IMR-90 (cell line): ENCODE data around the gene XPR1. TPM values are rescaled to one million over a fixed set of nuclear protein-coding genes. Genes with fewer than 3 reads are reported as not detected.

Experiments
- ATAC-seq: fragments of 200-7000 bp; cut with Tn5 transposase; 2 replicates; pipeline ENCODE4 v1.9.1; 2020; ENCODE audit warnings: low read depth, mild to moderate bottlenecking, moderate library complexity
- BruUV-seq: library from RNA; stranded (reverse); fragments of 400-500 nt; replicated peaks from 2 replicates; lab custom pipeline; 2021; lab: Mats Ljungman, UMichigan
- CTCF ChIA-PET: fragments of 300-600 bp; formaldehyde crosslinking; extraction: SDS; loops from one replicate; lab custom pipeline; 2021; ENCODE audit warnings: antibody characterized with exemption; lab: Yijun Ruan, JAX
- POLR2A ChIA-PET: fragments of 300-600 bp; sonication (Branson Sonifier 250); formaldehyde crosslinking; loops from one replicate; lab custom pipeline; 2022; ENCODE audit warnings: antibody characterized with exemption; ENCODE audit not compliant: unreplicated experiment; lab: Charles Lee
- DNase-seq: peaks from one replicate; pipeline ENCODE4 v3.0.0; 2013
- H2AFZ ChIP-seq: replicated peaks from 2 replicates; pipeline ENCODE3; 2013; ENCODE audit warnings: low read length, mild to moderate bottlenecking; ENCODE audit not compliant: poor library complexity
- H2AK5ac ChIP-seq: 2 replicates; pipeline ENCODE4 v1.6.1; 2013; ENCODE audit warnings: low read depth, low read length, inconsistent platforms
- H2AK9ac ChIP-seq: replicated peaks from 2 replicates; pipeline ENCODE3; 2013; ENCODE audit warnings: mild to moderate bottlenecking, low read depth, low read length, moderate library complexity; ENCODE audit not compliant: poor library complexity
- H2BK120ac ChIP-seq: 2 replicates; pipeline ENCODE4 v1.6.1; 2013; ENCODE audit warnings: low read depth, low read length, inconsistent platforms
- H2BK15ac ChIP-seq: 3 replicates; pipeline ENCODE4 v1.6.1; 2013; ENCODE audit warnings: low read depth, low read length, inconsistent platforms
- H2BK20ac ChIP-seq: 2 replicates; pipeline ENCODE4 v1.6.1; 2013; ENCODE audit warnings: low read depth, mild to moderate bottlenecking, inconsistent platforms, low read length, moderate library complexity
- H2BK5ac ChIP-seq: 2 replicates; pipeline ENCODE4 v1.6.1; 2013; ENCODE audit warnings: mild to moderate bottlenecking, low read depth, low read length, inconsistent platforms; ENCODE audit not compliant: poor library complexity, severe bottlenecking
- H3K14ac ChIP-seq: replicated peaks from 2 replicates; pipeline ENCODE4 v1.6.1; 2013; ENCODE audit warnings: low read depth, low read length, inconsistent platforms
- H3K18ac ChIP-seq: 2 replicates; pipeline ENCODE4 v1.6.1; 2013; ENCODE audit warnings: low read depth, low read length, control low read depth
- H3K23ac ChIP-seq: 2 replicates; pipeline ENCODE4 v1.6.1; 2013; ENCODE audit warnings: low read depth, low read length, inconsistent platforms
- H3K27ac ChIP-seq: 2 replicates; pipeline ENCODE4 v1.5.1; 2013; ENCODE audit warnings: mild to moderate bottlenecking, control low read depth, low read length; ENCODE audit not compliant: insufficient read depth
- H3K27me3 ChIP-seq: 2 replicates; pipeline ENCODE4 v1.6.1; 2013; ENCODE audit warnings: low read length; ENCODE audit not compliant: control insufficient read depth, insufficient read depth
- H3K36me3 ChIP-seq: 2 replicates; pipeline ENCODE4 v1.6.1; 2013; ENCODE audit warnings: low read length, mixed read lengths; ENCODE audit not compliant: control insufficient read depth, insufficient read depth
- H3K4ac ChIP-seq: 2 replicates; pipeline ENCODE4 v1.6.1; 2013; ENCODE audit warnings: low read depth, low read length, inconsistent platforms
- H3K4me1 ChIP-seq: 2 replicates; pipeline ENCODE4 v1.6.1; 2013; ENCODE audit warnings: low read length, mixed read lengths; ENCODE audit not compliant: control insufficient read depth, insufficient read depth
- H3K4me2 ChIP-seq: 2 replicates; pipeline ENCODE4 v1.6.1; 2013; ENCODE audit warnings: low read depth, mild to moderate bottlenecking, control low read depth, low read length, moderate library complexity
- H3K4me3 ChIP-seq: 2 replicates; pipeline ENCODE4 v1.5.1; 2013; ENCODE audit warnings: low read depth, mild to moderate bottlenecking, control low read depth, low read length, moderate library complexity; ENCODE audit not compliant: insufficient read depth
- H3K56ac ChIP-seq: 2 replicates; pipeline ENCODE4 v1.6.1; 2013; ENCODE audit warnings: low read length, inconsistent platforms; ENCODE audit not compliant: insufficient read depth; ENCODE audit errors: extremely low read depth
- H3K79me1 ChIP-seq, 2 experiments: 2 replicates each; pipeline ENCODE4 v1.6.1; 2013; ENCODE audit warnings: low read length in 2 of 2, inconsistent platforms in 1 of 2, low read depth in 1 of 2
- H3K9ac ChIP-seq: 2 replicates; pipeline ENCODE4 v1.6.1; 2013; ENCODE audit warnings: low read depth, low read length, control low read depth
- H3K9me1 ChIP-seq: 2 replicates; pipeline ENCODE4 v1.6.1; 2013; ENCODE audit warnings: low read length, inconsistent platforms; ENCODE audit not compliant: insufficient read depth
- H3K9me3 ChIP-seq: 2 replicates; pipeline ENCODE4 v1.6.1; 2013; ENCODE audit warnings: low read length; ENCODE audit not compliant: control insufficient read depth, insufficient read depth
- H4K20me1 ChIP-seq: 2 replicates; pipeline ENCODE4 v1.6.1; 2013; ENCODE audit warnings: low read length, inconsistent platforms; ENCODE audit not compliant: insufficient read depth
- H4K5ac ChIP-seq: 2 replicates; pipeline ENCODE4 v1.6.1; 2013; ENCODE audit warnings: mild to moderate bottlenecking, low read depth, low read length, control low read depth
- H4K8ac ChIP-seq, 2 experiments: 2 replicates each; pipeline ENCODE4 v1.6.1; 2013; ENCODE audit warnings: low read depth in 2 of 2, low read length in 2 of 2, control low read depth in 1 of 2, inconsistent platforms in 1 of 2
- H4K91ac ChIP-seq: 2 replicates; pipeline ENCODE4 v1.6.1; 2013; ENCODE audit warnings: low read depth, low read length, inconsistent platforms; ENCODE audit not compliant: insufficient read depth
- ELK1 ChIP-seq: fragments of 150-350 bp; IDR thresholded peaks from 2 replicates; pipeline ENCODE4 v1.6.1; 2016; ENCODE audit warnings: low read depth, mild to moderate bottlenecking, low read length, moderate library complexity, borderline replicate concordance
- WGBS, 2 experiments: methylation state at CpG; one replicate each; pipeline versions ENCODE4 v1.1.5 to v1.1.7; 2013; ENCODE audit warnings: missing lambda C conversion rate in 2 of 2; ENCODE audit not compliant: insufficient read length in 1 of 2; ENCODE audit errors: extremely low coverage in 2 of 2; 5-methylcytosine and 5-hydroxymethylcytosine counted together
- dilution Hi-C: fragments of 300-500 bp; cut with HindIII; formaldehyde crosslinking; loops from one replicate; pipeline ENCODE4 v1.14.3; 2018; ENCODE audit warnings: low sequenced_read_pairs; ENCODE audit not compliant: unreplicated experiment
- in situ Hi-C: fragments of 300-500 bp; cut with MboI; formaldehyde crosslinking; loops from 3 replicates; pipeline ENCODE4 v1.14.3; 2019; ENCODE audit warnings: low sequenced_read_pairs, inconsistent platforms, mixed read lengths
- intact Hi-C: fragments of 100-400 bp; cut with micrococcal nuclease; formaldehyde crosslinking; loops from 2 replicates; pipeline ENCODE4 v1.10.0; 2022
- polyA plus RNA-seq, 3 experiments: library from polyadenylated mRNA; depleted of rRNA; stranded (reverse); fragments of >200 nt; gene quantifications; 2 replicates each; pipeline ENCODE4 v1.2.3, GENCODE V29; 2012; ENCODE audit warnings: low replicate concordance in 1 of 3
- total RNA-seq: library from RNA; depleted of rRNA; stranded (reverse); fragments of >200 nt; gene quantifications from 2 replicates; pipeline ENCODE4 v1.2.3, GENCODE V29; 2012

XPR1 gene
- total and polyA plus RNA-seq, 2 of the 4 experiments (the other 2 are of a cell fraction), result 11.8 to 25.1 TPM

DNA sequence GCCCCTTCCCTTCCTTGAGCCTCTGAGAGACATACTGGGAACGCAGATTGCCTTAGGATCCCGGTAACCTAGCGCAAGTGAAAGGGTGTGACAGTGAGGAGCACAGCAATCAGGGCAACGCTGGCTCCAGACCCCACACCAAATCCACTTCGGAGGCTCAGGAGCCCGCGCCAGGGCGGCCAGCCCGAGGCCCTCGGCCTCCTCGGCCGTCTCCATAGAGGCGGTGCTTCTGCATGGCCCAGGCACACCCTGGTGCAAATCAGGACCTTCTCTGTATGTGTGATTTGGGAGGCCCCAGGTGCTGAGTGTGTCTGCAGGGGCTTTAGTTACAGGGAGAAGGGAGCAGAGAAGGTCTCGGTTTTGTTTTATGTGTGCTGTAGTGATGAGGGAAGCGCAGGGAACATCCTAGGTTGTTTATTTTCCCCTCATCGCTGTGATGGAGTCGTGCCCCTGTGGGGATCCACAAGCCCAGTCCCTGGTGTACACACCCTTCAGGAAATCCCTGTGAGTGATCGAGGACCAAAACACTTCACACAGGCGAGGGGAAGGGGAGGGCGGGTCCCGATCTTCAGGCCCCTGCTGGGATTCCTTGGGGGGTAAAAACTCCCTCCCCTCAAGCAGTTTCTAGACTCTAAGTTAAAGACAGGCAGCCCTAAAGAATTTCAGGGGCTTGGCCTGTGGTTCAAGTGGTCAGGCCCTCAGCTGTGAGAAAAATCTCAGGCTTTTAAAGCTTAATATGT is 290.2 kb downstream of the XPR1 start:
- H3K79me1 ChIP-seq, result peaks cover 0 to 2% of the 10 kb centered on the region in 2 experiments; a peak in 1 of 4 replicates
- no peak overlapping the region for H3K14ac ChIP-seq
- H3K9me1 ChIP-seq, result 0 out of 2 replicates have a peak, but pooled peaks cover 4% of the 10 kb centered on the region
- H4K5ac ChIP-seq, result no peak overlapping the region
- H3K18ac ChIP-seq, result no peak overlapping the region
- H2AK5ac ChIP-seq, result no peak overlapping the region
- no peak for TF ChIP-seq ELK1
- no peak overlapping the region for H2AFZ ChIP-seq
- H4K91ac ChIP-seq, result no peak overlapping the region
- in situ Hi-C loops (no loop called here), intact Hi-C loops (no loop called here), dilution Hi-C loops (no loop called here)
- no peak overlapping the region for H3K9ac ChIP-seq
- H3K27ac ChIP-seq, result no peak overlapping the region
- H3K4me1 ChIP-seq, result peaks cover 7% of the 10 kb centered on the region
- no peak overlapping the region for H3K4me2 ChIP-seq
- H3K4ac ChIP-seq, result no peak overlapping the region
- CTCF ChIA-PET, result no interaction called here
- DNase-seq (no peak), ATAC-seq (no peak)
- H3K36me3 ChIP-seq, result peaks cover 18% of the 10 kb centered on the region; the same call in 1 of the 2 replicates
- H4K20me1 ChIP-seq, result peaks cover 9% of the 10 kb centered on the region; the same call in 1 of the 2 replicates
- H3K23ac ChIP-seq, result no peak overlapping the region
- no peak overlapping the region for H2AK9ac ChIP-seq
- no peak overlapping the region for H2BK5ac ChIP-seq
- H2BK120ac ChIP-seq, result no peak overlapping the region
- WGBS, 2 experiments, result no CpG with 5 or more reads among the region's 21 CpGs
- H2BK20ac ChIP-seq, result no peak overlapping the region
- no peak overlapping the region for H4K8ac ChIP-seq
- H3K9me3 ChIP-seq, result no peaks in the 10 kb centered on the region
- POLR2A ChIA-PET, result interaction anchor here (0.6 kb wide), 1 partner anchor 1470 kb away, joined by 12 read pairs; the partner anchor contains the start of gene GLUL
- no peak overlapping the region for H3K4me3 ChIP-seq
- H3K27me3 ChIP-seq, result no peaks in the 10 kb centered on the region
- no TSS peak for BruUV-seq
- no peak overlapping the region for H2BK15ac ChIP-seq
- H3K56ac ChIP-seq, result no peak overlapping the region
